SK-N-MC (cell line): ENCODE measurements around the gene TPRG1L.

Experiments used
- FOXP2 ChIP-seq: optimal IDR thresholded peaks from 2 replicates; pipeline ENCODE3; 2011; ENCODE audit warnings: mild to moderate bottlenecking, moderate library complexity; ENCODE audit not compliant: insufficient read depth; ENCODE audit errors: extremely low read length, control extremely low read depth
- POLR2AphosphoS5 ChIP-seq: IDR thresholded peaks from 2 replicates; pipeline ENCODE4 v1.6.1; 2012; ENCODE audit warnings: mild to moderate bottlenecking, low read depth, low read length, borderline replicate concordance

DNA sequence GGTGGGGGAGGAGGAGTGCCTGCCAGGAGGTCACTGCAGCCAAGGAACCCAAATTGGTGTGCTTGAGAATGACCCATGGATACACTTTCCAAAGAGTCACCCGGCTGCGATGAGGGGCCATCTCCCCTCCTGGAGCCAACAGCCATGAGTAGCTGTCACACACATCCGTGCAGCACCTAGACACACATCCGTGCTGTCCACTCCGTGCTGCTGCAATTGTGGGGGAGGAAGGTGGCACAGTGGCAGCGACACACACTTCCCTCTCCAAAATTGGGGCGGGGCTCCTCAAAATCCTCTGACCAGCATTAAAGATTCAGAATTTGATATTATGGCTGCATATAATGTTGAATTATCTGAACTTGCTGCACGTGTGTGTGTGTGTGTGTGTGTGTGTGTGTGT is 43.3 kb downstream of the TPRG1L start:
- TF ChIP-seq POLR2AphosphoS5 (no peak), FOXP2 (no peak)
